Thyroid gland (tissue), 4 donors: ENCODE data around the gene PCCA. TPM values are rescaled to one million over a fixed set of nuclear protein-coding genes. Genes with fewer than 3 reads are reported as not detected.

Experiments used
- DNase-seq, 2 donors: peaks; one replicate each; pipeline ENCODE4 v3.0.0-alpha.2; 2019
- H3K27ac ChIP-seq, 3 donors: fragments of 200-600 bp; sonication (generic); 1 replicate in 2 of 3; 2 replicates in 1 of 3; pipeline ENCODE4 v1.5.1; 2016 to 2019; ENCODE audit warnings: mild to moderate bottlenecking in 1 of 3, moderate library complexity in 1 of 3
- H3K27me3 ChIP-seq: fragments of 200-600 bp; sonication (generic); one replicate; pipeline ENCODE4 v1.5.1; 2019
- H3K36me3 ChIP-seq, 2 donors: fragments of 200-600 bp; sonication (generic); one replicate each; pipeline ENCODE4 v1.5.1; 2016 to 2019
- H3K4me1 ChIP-seq, 2 donors: fragments of 200-600 bp; sonication (generic); one replicate each; pipeline ENCODE4 v1.5.1; 2017 to 2019
- H3K4me3 ChIP-seq, 3 donors: fragments of 200-600 bp; sonication (generic); replicated peaks in 1 of 3; 1 replicate in 2 of 3; 2 replicates in 1 of 3; pipeline ENCODE4 v1.5.1; 2016; ENCODE audit warnings: mild to moderate bottlenecking in 1 of 3
- H3K9me3 ChIP-seq: fragments of 200-600 bp; sonication (generic); one replicate; pipeline ENCODE4 v1.5.1; 2017
- CTCF ChIP-seq, 6 experiments: fragments of 200-600 bp in 3 of 6; fragments of 450-650 bp in 3 of 6; sonication (generic) in 3 of 6; IDR thresholded peaks; one replicate each; pipeline ENCODE4 v1.5.1; 2016 to 2019; ENCODE audit warnings: antibody characterized with exemption in 6 of 6, mild to moderate bottlenecking in 2 of 6, inconsistent platforms in 1 of 6, moderate library complexity in 1 of 6
- POLR2A ChIP-seq, 2 donors: fragments of 450-650 bp; IDR thresholded peaks; one replicate each; pipeline ENCODE4 v1.6.1; 2017; ENCODE audit warnings: antibody characterized with exemption in 2 of 2, mild to moderate bottlenecking in 2 of 2, moderate library complexity in 1 of 2
- WGBS, 2 donors: methylation state at CpG; one replicate each; pipeline ENCODE4 v1.1.5; 2017; 5-methylcytosine and 5-hydroxymethylcytosine counted together
- intact Hi-C: fragments of 100-400 bp; cut with DNase I; formaldehyde crosslinking; loops from one replicate; pipeline ENCODE4 v1.15.1; 2023
- total RNA-seq, 4 donors: library from RNA; depleted of rRNA; stranded (reverse); fragments of >200 nt; gene quantifications; one replicate each; pipeline ENCODE4 v1.2.3, GENCODE V29; 2016

Gene PCCA
- total RNA-seq, 4 donors from 2014 or later, result 54.3 to 95.2 (median 67.7) TPM

- H3K4me3 ChIP-seq, result no peak overlapping the region
- no peaks in the 10 kb centered on the region for H3K36me3 ChIP-seq
- H3K27me3 ChIP-seq, result no peaks in the 10 kb centered on the region
- no peak for TF ChIP-seq CTCF (IDR thresholded peaks at IDR 0.05)
- TF ChIP-seq POLR2A (IDR thresholded peaks at IDR 0.05), result no peak
- no peaks in the 10 kb centered on the region for H3K9me3 ChIP-seq
- intact Hi-C loops, result no loop called here
- DNase-seq, result no peak
- 82 to 86% methylated on average over 4 of the region's 4 CpGs for WGBS, 2 donors
- H3K4me1 ChIP-seq, result no peaks in the 10 kb centered on the region
- H3K27ac ChIP-seq, result no peak overlapping the region
These were observed 201.4 kb downstream of the PCCA start for GRCh38 chr13:100290165-100290801.

GRCh38 chr13:100291624-100292023 is 202.7 kb downstream of the PCCA start:
- Histone ChIP-seq H3K27ac (no peak overlapping the region), H3K36me3 (no peaks in the 10 kb centered on the region), H3K9me3 (no peaks in the 10 kb centered on the region), H3K4me1 (no peaks in the 10 kb centered on the region), H3K4me3 (no peak overlapping the region), H3K27me3 (no peaks in the 10 kb centered on the region)
- TF ChIP-seq POLR2A (IDR thresholded peaks at IDR 0.05), result no peak
- TF ChIP-seq CTCF (IDR thresholded peaks at IDR 0.05), result no peak
- no peak for DNase-seq
- intact Hi-C loops, result no loop called here
- WGBS, 2 donors, result 68 to 81% methylated on average over 2 of the region's 2 CpGs

GRCh38 chr13:100297413-100297812 is 208.5 kb downstream of the PCCA start:
- H3K4me1 ChIP-seq, result peaks cover 9 to 13% of the 10 kb centered on the region in 2 donors
- TF ChIP-seq POLR2A (IDR thresholded peaks at IDR 0.05) (no peak), CTCF (IDR thresholded peaks at IDR 0.05) (no peak)
- no peak overlapping the region for H3K27ac ChIP-seq
- H3K36me3 ChIP-seq, result no peaks in the 10 kb centered on the region
- 92% methylated on average over 5 of the region's 5 CpGs for WGBS, 2 donors
- H3K4me3 ChIP-seq, result no peak overlapping the region
- no peaks in the 10 kb centered on the region for H3K27me3 ChIP-seq
- intact Hi-C loops, result no loop called here
- no peaks in the 10 kb centered on the region for H3K9me3 ChIP-seq
- no peak for DNase-seq

GRCh38 chr13:100298116-100298681 is 209.3 kb downstream of the PCCA start:
- intact Hi-C loops, result no loop called here
- no peak overlapping the region for H3K4me3 ChIP-seq
- H3K9me3 ChIP-seq, result no peaks in the 10 kb centered on the region
- H3K4me1 ChIP-seq, result peaks cover 9 to 20% of the 10 kb centered on the region in 2 donors
- TF ChIP-seq POLR2A (IDR thresholded peaks at IDR 0.05), result no peak
- no peak for TF ChIP-seq CTCF (IDR thresholded peaks at IDR 0.05)
- 68 to 93% methylated on average over 2 of the region's 2 CpGs for WGBS, 2 donors
- no peak for DNase-seq
- H3K27me3 ChIP-seq, result no peaks in the 10 kb centered on the region
- no peak overlapping the region for H3K27ac ChIP-seq
- H3K36me3 ChIP-seq, result no peaks in the 10 kb centered on the region

- intact Hi-C loops, result no loop called here
- no peak for DNase-seq
- no peaks in the 10 kb centered on the region for H3K36me3 ChIP-seq
- 73 to 76% methylated on average over 2 of the region's 2 CpGs for WGBS, 2 donors
- H3K4me3 ChIP-seq, result no peak overlapping the region
- H3K9me3 ChIP-seq, result no peaks in the 10 kb centered on the region
- peaks cover 9 to 20% of the 10 kb centered on the region in 2 donors for H3K4me1 ChIP-seq
- TF ChIP-seq POLR2A (IDR thresholded peaks at IDR 0.05) (no peak), CTCF (IDR thresholded peaks at IDR 0.05) (no peak)
- no peaks in the 10 kb centered on the region for H3K27me3 ChIP-seq
- H3K27ac ChIP-seq, result no peak overlapping the region
These were observed 209.8 kb downstream of the PCCA start for GRCh38 chr13:100298691-100299090.
